ELF-1 (cell line): Measurements from ENCODE around the gene GAK.

Source experiments
- DNase-seq: peaks from one replicate; pipeline ENCODE4 v3.0.0-alpha.2; 2016; ENCODE audit warnings: low read depth, low spot score

Gene GAK

DNA sequence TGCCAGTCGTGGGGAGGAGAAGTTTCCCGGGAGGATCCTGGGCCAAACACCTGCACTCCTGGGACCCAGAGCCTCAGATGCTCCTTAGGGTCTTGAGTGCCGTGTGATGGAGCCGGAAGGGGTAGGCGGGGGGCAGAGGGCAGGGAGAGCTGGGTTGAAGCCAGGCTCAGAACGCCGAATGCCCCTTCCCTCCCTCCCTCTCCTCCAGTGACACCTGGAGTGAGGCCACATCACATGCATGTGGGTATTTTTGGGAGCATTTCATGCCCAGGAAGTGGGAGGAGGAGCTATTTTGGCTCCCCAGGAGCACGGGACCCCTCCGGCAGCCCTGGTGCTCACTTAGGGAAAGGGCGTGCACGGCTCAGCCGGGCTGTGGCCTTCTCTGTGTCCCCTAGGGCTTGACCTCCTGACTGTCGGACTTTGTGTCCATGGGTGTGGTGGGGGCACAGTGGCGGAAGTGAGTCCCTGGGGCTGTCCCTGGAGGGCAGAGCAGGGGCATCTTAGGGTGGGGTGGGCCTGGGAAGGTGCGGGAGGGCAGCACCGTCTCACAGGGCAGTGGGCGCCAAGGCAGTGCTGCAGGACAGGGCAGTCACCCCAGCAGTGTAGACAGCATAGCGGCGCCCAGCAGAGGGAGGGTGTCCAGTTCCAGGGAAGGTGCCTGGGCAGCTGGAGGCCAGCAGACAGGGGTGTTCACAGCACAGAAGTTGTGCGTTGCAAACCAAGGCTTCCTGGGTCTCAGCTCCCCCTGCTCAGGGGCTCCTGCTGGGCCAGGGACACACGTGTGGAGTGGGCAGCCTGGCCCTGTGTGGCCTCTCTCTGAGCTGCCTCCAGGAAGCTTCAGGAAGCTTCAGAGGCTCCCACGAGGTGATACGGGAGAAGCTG is 101.3 kb downstream of the GAK start:
- DNase-seq: no peak

GRCh38 chr4:829761-830600 is 102.1 kb downstream of the GAK start:
- DNase-seq: no peak

DNA sequence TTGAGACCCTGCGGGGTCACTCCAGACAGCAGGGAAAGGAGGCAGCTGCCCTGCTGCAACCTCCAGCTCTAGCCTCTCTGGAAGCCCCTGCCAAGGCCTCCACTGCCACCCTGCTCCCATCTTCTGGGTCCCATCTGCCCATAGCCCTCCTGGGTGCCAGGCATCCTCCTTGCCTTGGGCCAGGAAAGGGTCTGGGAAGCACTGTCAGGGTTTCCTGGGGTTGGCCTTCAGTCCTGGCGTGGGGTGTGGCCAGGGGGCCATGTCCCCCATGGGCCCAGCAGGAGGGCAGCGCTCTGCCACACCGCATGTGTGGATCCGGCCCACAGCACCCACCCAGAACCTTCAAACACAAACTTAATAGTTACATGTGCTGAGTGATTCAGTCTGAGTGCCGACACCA is 102.8 kb downstream of the GAK start:
- DNase-seq: no peak

- no peak for DNase-seq
Measured at GRCh38 chr4:828641-829271, 103.4 kb downstream of the GAK start.

DNA sequence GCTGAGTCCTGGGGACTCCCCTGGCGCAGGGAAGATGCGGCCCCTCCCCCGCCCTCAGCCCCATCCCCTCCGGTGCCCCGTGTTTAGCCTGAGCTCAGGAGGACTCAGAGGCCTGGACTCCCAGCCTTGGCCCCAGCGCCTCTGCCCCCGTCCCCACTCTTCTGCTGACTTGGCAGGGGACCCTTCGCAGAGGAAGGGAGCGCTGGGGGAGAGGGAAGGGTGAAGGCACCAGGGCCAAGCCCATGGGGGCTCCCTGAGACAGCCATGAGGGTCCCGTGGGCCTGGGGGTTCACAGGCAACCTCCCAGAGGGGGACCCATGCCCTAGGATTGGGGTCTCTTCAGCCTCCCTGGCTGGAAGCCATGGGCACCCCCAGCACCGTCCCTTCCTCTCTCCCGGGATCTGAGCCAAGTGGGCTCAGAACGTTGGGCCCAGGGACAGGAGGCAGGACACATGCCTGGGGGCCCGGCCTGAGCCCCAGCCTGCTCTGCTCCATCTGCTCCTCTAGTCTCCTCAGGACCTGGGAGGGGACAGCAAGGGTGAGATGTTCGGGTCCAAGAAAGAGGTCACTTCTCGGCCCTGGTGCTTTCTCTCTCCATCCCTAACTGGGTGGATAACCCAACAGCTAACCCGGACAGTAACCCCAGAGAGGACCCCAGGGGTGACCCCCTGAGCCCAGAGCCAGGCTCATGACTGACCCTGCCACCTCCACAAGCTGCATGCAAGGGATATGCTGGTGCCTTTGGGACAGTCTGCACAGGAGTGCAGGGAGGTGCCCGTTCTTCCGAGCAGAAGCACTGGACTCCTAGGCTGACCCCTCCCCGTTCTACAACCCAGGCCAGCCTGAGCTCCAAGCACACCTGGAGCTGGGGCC is 104.7 kb downstream of the GAK start:
- no peak for DNase-seq

GRCh38 chr4:826508-827208 is 105.5 kb downstream of the GAK start:
- DNase-seq: no peak

- no peak for DNase-seq
Measured at GRCh38 chr4:825971-826330, 106.2 kb downstream of the GAK start, which contains the start of gene CPLX1. TSS of gene CPLX1 (minus strand) at chr4:826129. CDS start at chr4:824522, 1,607 bp downstream.

- DNase-seq: no peak
Measured at GRCh38 chr4:825063-825970, 106.8 kb downstream of the GAK start.

GRCh38 chr4:824461-825062 is 107.6 kb downstream of the GAK start:
- no peak for DNase-seq

- no peak for DNase-seq
Measured at GRCh38 chr4:823761-824460, 108.2 kb downstream of the GAK start.

DNA sequence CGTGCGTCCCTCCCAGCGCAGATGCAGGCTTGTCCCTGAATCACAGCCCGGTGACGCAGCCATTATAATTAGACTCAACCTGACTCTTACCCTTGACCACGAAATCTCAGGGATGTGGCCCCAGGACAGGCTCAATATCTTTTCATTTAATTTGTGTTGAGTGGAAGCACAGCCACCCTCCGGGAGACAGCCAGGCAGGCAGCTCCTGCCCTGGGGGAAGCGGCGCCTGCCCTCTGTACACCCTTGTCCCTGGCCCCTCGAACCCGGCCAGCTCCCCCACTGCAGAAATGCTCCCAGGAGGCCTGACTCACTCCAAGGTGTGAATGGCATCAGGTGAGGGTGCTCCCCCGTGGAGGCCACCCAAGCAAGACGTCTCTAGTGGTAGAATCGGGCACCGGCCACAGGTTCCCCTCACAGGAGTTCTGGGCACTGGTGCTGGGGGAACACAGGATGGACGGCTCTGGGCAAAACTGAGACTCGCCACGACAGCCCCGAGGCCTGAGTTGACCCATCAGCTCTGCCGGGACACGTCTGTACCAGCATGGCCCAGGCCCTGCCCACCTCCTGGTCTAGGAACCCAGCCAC is 108.8 kb downstream of the GAK start:
- DNase-seq: no peak

- no peak for DNase-seq
Measured at GRCh38 chr4:822361-823175, 109.5 kb downstream of the GAK start.

GRCh38 chr4:821631-822030 is 110.5 kb downstream of the GAK start:
- no peak for DNase-seq

- DNase-seq: no peak
Measured at GRCh38 chr4:821181-821591, 110.9 kb downstream of the GAK start.

- DNase-seq: no peak
Measured at GRCh38 chr4:820230-821172, 111.6 kb downstream of the GAK start.
